Activated CD8-positive, alpha-beta memory T cell treated with anti-CD3 and anti-CD28 coated beads for 1 hour (primary cell): Measurements from ENCODE around the gene DDX23.
"Not testable (repeated sequence)": the region's sequence is repeated elsewhere in the genome, so short reads cannot be mapped to it uniquely, and the experiment has no call there.

ENCODE experiments used
- DNase-seq, 2 donors: peaks; one replicate each; pipeline ENCODE4 v3.0.0-alpha.2; 2020; ENCODE audit warnings: low read depth in 1 of 2; ENCODE audit errors: extremely low read depth in 1 of 2

The DDX23 gene

GRCh38 chr12:48863291-48863690 lies 11.3 kb upstream of the DDX23 start:
- DNase-seq: no peak

- DNase-seq: no peak
Observed at GRCh38 chr12:48862760-48863159, 10.8 kb upstream of the DDX23 start.

- DNase-seq: no peak
Observed at GRCh38 chr12:48861111-48861510, 9.1 kb upstream of the DDX23 start.

- not testable (repeated sequence) for DNase-seq
Observed at GRCh38 chr12:48860236-48860635, 8.3 kb upstream of the DDX23 start.

- no peak for DNase-seq
Observed at GRCh38 chr12:48859607-48860006, 7.6 kb upstream of the DDX23 start.

- DNase-seq: no peak
Observed at GRCh38 chr12:48858043-48858442, 6.1 kb upstream of the DDX23 start.

- DNase-seq: no peak
Observed at GRCh38 chr12:48857278-48857994, 5.5 kb upstream of the DDX23 start.

GRCh38 chr12:48856379-48856778 lies 4.4 kb upstream of the DDX23 start:
- DNase-seq: no peak

- DNase-seq: not testable (repeated sequence)
Observed at GRCh38 chr12:48854932-48855331, 3.0 kb upstream of the DDX23 start.

GRCh38 chr12:48854488-48854887 lies 2.5 kb upstream of the DDX23 start:
- DNase-seq: no peak

GRCh38 chr12:48852734-48853688 lies 1.0 kb upstream of the DDX23 start:
- DNase-seq: peak; percentile 69 to 76

- DNase-seq: not testable (repeated sequence)
Observed at GRCh38 chr12:48842021-48842420, 9.9 kb downstream of the DDX23 start.

GRCh38 chr12:48838048-48838447 lies 13.9 kb downstream of the DDX23 start:
- DNase-seq: no peak

- no peak for DNase-seq
Observed at GRCh38 chr12:48832321-48833060, 19.5 kb downstream of the DDX23 start.

GRCh38 chr12:48831257-48831656 lies 20.7 kb downstream of the DDX23 start:
- DNase-seq: no peak

- DNase-seq: no peak
Observed at GRCh38 chr12:48828841-48829575, 23.0 kb downstream of the DDX23 start.

- no peak for DNase-seq
Observed at GRCh38 chr12:48828293-48828692, 23.7 kb downstream of the DDX23 start.

GRCh38 chr12:48827513-48828096 lies 24.4 kb downstream of the DDX23 start:
- no peak for DNase-seq

GRCh38 chr12:48827026-48827425 lies 24.9 kb downstream of the DDX23 start:
- no peak for DNase-seq

GRCh38 chr12:48826209-48826855 lies 25.6 kb downstream of the DDX23 start:
- no peak for DNase-seq
